DMS79 (cell line): ENCODE measurements around the gene RUFY1.
A peak's percentile ranks its signal among the peaks of the same experiment; 100 is the strongest.
"Not testable (repeated sequence)": the region's sequence is repeated elsewhere in the genome, so short reads cannot be mapped to it uniquely, and the experiment has no call there.

Experiments used
- DNase-seq: peaks from one replicate; lab custom pipeline; 2025; lab: John Stamatoyannopoulos, UW

RUFY1 gene

GRCh38 chr5:179542170-179542569 lies 8.2 kb upstream of the RUFY1 start:
- DNase-seq = no peak

GRCh38 chr5:179543275-179543674 lies 7.1 kb upstream of the RUFY1 start:
- DNase-seq = not testable (repeated sequence)

GRCh38 chr5:179553006-179553405 lies 2.7 kb downstream of the RUFY1 start:
- no peak for DNase-seq

- DNase-seq = no peak
These were observed 3.5 kb downstream of the RUFY1 start for GRCh38 chr5:179553875-179554274.

- DNase-seq = no peak
These were observed 4.6 kb downstream of the RUFY1 start for GRCh38 chr5:179554981-179555380.

- not testable (repeated sequence) for DNase-seq
These were observed 8.0 kb downstream of the RUFY1 start for GRCh38 chr5:179558261-179558799.

GRCh38 chr5:179558932-179559283 lies 8.6 kb downstream of the RUFY1 start:
- DNase-seq = peak; percentile 11

- DNase-seq = peak; percentile 90
These were observed 9.2 kb downstream of the RUFY1 start for GRCh38 chr5:179559284-179560252.

GRCh38 chr5:179564526-179564925 lies 14.2 kb downstream of the RUFY1 start:
- no peak for DNase-seq

GRCh38 chr5:179568721-179569120 lies 18.4 kb downstream of the RUFY1 start:
- DNase-seq = no peak

- DNase-seq = no peak
These were observed 22.0 kb downstream of the RUFY1 start for GRCh38 chr5:179572386-179572785.

- no peak for DNase-seq
These were observed 27.1 kb downstream of the RUFY1 start for GRCh38 chr5:179577286-179577960.

- no peak for DNase-seq
These were observed 35.6 kb downstream of the RUFY1 start for GRCh38 chr5:179585941-179586401.

- no peak for DNase-seq
These were observed 37.8 kb downstream of the RUFY1 start for GRCh38 chr5:179588166-179588565.

- no peak for DNase-seq
These were observed 45.6 kb downstream of the RUFY1 start for GRCh38 chr5:179595916-179596315.

GRCh38 chr5:179596421-179596820 lies 46.1 kb downstream of the RUFY1 start:
- DNase-seq = no peak

- no peak for DNase-seq
These were observed 48.7 kb downstream of the RUFY1 start for GRCh38 chr5:179599100-179599499.

GRCh38 chr5:179599566-179599965 lies 49.2 kb downstream of the RUFY1 start:
- DNase-seq = no peak

GRCh38 chr5:179599973-179600372 lies 49.6 kb downstream of the RUFY1 start:
- DNase-seq = no peak

- DNase-seq = no peak
These were observed 51.7 kb downstream of the RUFY1 start for GRCh38 chr5:179601871-179602625.

- no peak for DNase-seq
These were observed 53.0 kb downstream of the RUFY1 start for GRCh38 chr5:179603308-179603707.
